Gastrocnemius medialis (tissue), 4 donors: Measurements from ENCODE around the gene CNR1. TPM values are rescaled to one million over a fixed set of nuclear protein-coding genes. Genes with fewer than 3 reads are reported as not detected.

Experiments used
- ATAC-seq, 2 donors: fragments of 150-250 bp; one replicate each; pipeline ENCODE4 v1.9.1; 2016
- DNase-seq, 2 donors: peaks; one replicate each; pipeline ENCODE4 v3.0.0-alpha.2; 2019
- H3K27ac ChIP-seq, 4 donors: fragments of 200-600 bp; sonication (generic); 1 replicate in 1 of 4; 2 replicates in 3 of 4; pipeline ENCODE4 v1.5.1; 2016 to 2018; ENCODE audit warnings: mild to moderate bottlenecking in 2 of 4, moderate library complexity in 1 of 4
- H3K27me3 ChIP-seq, 3 donors: fragments of 200-600 bp; sonication (generic) in 2 of 3; 1 replicate in 1 of 3; 2 replicates in 2 of 3; pipeline versions ENCODE4 v1.5.1 to v1.6.0; 2016 to 2019; ENCODE audit warnings: mild to moderate bottlenecking in 1 of 3, moderate library complexity in 1 of 3
- H3K36me3 ChIP-seq, 2 donors: fragments of 200-600 bp; sonication (generic) in 1 of 2; one replicate each; pipeline ENCODE4 v1.5.1; 2017 to 2018
- H3K4me1 ChIP-seq, 2 donors: fragments of 200-600 bp; sonication (generic) in 1 of 2; one replicate each; pipeline ENCODE4 v1.5.1; 2016 to 2017; ENCODE audit warnings: mild to moderate bottlenecking in 2 of 2
- H3K4me3 ChIP-seq, 4 donors: fragments of 200-600 bp; sonication (generic) in 3 of 4; 1 replicate in 1 of 4; 2 replicates in 3 of 4; pipeline ENCODE4 v1.5.1; 2016 to 2019; ENCODE audit warnings: mild to moderate bottlenecking in 2 of 4
- H3K9me3 ChIP-seq, 3 donors: fragments of 200-600 bp; sonication (generic) in 2 of 3; 1 replicate in 1 of 3; 2 replicates in 2 of 3; pipeline ENCODE4 v1.5.1; 2016 to 2019
- POLR2A ChIP-seq, 2 donors: fragments of 450-650 bp; IDR thresholded peaks; one replicate each; pipeline ENCODE4 v1.6.1; 2017; ENCODE audit warnings: antibody characterized with exemption in 2 of 2, mild to moderate bottlenecking in 2 of 2, moderate library complexity in 2 of 2
- in situ Hi-C, 4 donors: fragments of 200-750 bp; cut with MboI; loops; one replicate each; pipeline versions ENCODE4 v1.15.0 to v1.8.0; 2017; ENCODE audit warnings: low sequenced_read_pairs in 4 of 4
- intact Hi-C: fragments of 100-400 bp; cut with DNase I; formaldehyde crosslinking; loops from one replicate; pipeline ENCODE4 v1.15.1; 2023; ENCODE audit warnings: low total_unique reads
- total RNA-seq, 4 donors: library from RNA; depleted of rRNA; stranded (reverse); fragments of >200 nt; gene quantifications; one replicate each; pipeline versions ENCODE4 v1.1.0 to v1.2.3, GENCODE V29; 2016
- TF ChIP-seq, protein P1 (sequence below), 5 experiments: fragments of 450-650 bp in 3 of 5; fragments of 200-600 bp in 2 of 5; sonication (generic) in 2 of 5; IDR thresholded peaks in 4 of 5; conservative IDR thresholded peaks in 1 of 5; 1 replicate in 4 of 5; 2 replicates in 1 of 5; pipeline ENCODE4 v1.5.1; 2016 to 2019; ENCODE audit warnings: antibody characterized with exemption in 5 of 5, mild to moderate bottlenecking in 3 of 5, moderate library complexity in 3 of 5

Gene CNR1
- total RNA-seq, 4 donors from 2014 or later: 4.9 to 9.4 (median 5.9) TPM

DNA sequence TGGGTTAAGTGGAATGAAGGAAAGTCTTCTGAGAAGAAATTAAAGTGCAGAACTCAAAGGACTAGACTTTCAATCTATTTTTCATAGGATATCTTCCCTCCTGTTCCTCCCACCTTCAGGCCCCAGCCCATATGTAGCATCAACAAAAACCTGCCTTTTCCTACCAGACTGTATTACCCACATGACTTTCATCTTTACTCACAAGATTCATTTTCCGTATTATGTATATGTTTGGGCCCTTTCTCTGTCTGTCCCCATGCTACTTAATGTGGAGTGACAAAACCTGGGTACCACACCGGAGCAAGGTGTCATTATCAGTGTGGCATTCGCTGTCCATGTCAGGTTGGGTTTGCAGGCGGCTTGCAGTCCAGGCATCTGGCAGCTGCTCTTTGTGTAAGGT is 18.8 kb upstream of the CNR1 start:
- no peak for DNase-seq
- Histone ChIP-seq H3K4me1 (no peaks in the 10 kb centered on the region), H3K27me3 (no peaks in the 10 kb centered on the region), H3K27ac (no peak overlapping the region), H3K9me3 (no peaks in the 10 kb centered on the region), H3K36me3 (no peaks in the 10 kb centered on the region), H3K4me3 (no peak overlapping the region)
- TF ChIP-seq POLR2A (IDR thresholded peaks at IDR 0.05): no peak
- TF ChIP-seq, protein P1, sequence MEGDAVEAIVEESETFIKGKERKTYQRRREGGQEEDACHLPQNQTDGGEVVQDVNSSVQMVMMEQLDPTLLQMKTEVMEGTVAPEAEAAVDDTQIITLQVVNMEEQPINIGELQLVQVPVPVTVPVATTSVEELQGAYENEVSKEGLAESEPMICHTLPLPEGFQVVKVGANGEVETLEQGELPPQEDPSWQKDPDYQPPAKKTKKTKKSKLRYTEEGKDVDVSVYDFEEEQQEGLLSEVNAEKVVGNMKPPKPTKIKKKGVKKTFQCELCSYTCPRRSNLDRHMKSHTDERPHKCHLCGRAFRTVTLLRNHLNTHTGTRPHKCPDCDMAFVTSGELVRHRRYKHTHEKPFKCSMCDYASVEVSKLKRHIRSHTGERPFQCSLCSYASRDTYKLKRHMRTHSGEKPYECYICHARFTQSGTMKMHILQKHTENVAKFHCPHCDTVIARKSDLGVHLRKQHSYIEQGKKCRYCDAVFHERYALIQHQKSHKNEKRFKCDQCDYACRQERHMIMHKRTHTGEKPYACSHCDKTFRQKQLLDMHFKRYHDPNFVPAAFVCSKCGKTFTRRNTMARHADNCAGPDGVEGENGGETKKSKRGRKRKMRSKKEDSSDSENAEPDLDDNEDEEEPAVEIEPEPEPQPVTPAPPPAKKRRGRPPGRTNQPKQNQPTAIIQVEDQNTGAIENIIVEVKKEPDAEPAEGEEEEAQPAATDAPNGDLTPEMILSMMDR (IDR thresholded peaks at IDR 0.05 in 4 of 5, conservative IDR thresholded peaks at IDR 0.05 in 1 of 5): no peak
- in situ Hi-C loops (no loop called here), intact Hi-C loops (no loop called here)
- ATAC-seq: no peak

GRCh38 chr6:88183471-88183870 is 17.3 kb upstream of the CNR1 start:
- no peaks in the 10 kb centered on the region for H3K4me1 ChIP-seq
- in situ Hi-C loops: no loop called here
- H3K27me3 ChIP-seq: no peaks in the 10 kb centered on the region
- no peak for ATAC-seq
- no peak overlapping the region for H3K4me3 ChIP-seq
- H3K27ac ChIP-seq: no peak overlapping the region
- H3K36me3 ChIP-seq: no peaks in the 10 kb centered on the region
- TF ChIP-seq POLR2A (IDR thresholded peaks at IDR 0.05): no peak
- TF ChIP-seq, protein P1 (IDR thresholded peaks at IDR 0.05 in 4 of 5, conservative IDR thresholded peaks at IDR 0.05 in 1 of 5): no peak
- intact Hi-C loops: no loop called here
- no peak for DNase-seq
- no peaks in the 10 kb centered on the region for H3K9me3 ChIP-seq

DNA sequence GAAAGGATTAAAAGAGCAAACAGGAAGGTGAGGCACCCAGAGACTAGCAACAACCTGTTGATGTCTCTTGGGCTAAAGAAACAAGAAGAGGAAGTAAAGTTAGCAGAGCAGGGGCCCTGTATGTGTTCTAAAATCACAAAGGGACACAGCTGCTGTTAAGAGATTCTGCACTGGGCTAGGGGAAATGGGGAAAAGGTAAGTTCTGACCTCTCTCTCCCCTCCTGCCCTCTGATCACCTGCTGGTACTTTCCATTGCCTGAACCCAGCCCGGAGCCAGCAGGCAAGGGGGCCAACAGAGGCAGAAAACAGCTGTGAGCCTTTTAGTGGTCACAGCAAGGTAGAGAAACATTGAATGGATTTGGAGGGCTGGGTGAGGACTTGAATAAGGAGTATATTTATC is 13.5 kb upstream of the CNR1 start:
- in situ Hi-C loops (no loop called here), intact Hi-C loops (no loop called here)
- no peak for TF ChIP-seq POLR2A (IDR thresholded peaks at IDR 0.05)
- TF ChIP-seq, protein P1 (IDR thresholded peaks at IDR 0.05 in 4 of 5, conservative IDR thresholded peaks at IDR 0.05 in 1 of 5): no peak
- H3K9me3 ChIP-seq: no peaks in the 10 kb centered on the region
- H3K27me3 ChIP-seq: no peaks in the 10 kb centered on the region
- no peak overlapping the region for H3K4me3 ChIP-seq
- ATAC-seq (no peak), DNase-seq (no peak)
- no peaks in the 10 kb centered on the region for H3K4me1 ChIP-seq
- H3K36me3 ChIP-seq: no peaks in the 10 kb centered on the region
- H3K27ac ChIP-seq: no peak overlapping the region

- intact Hi-C loops (no loop called here), in situ Hi-C loops (no loop called here)
- ATAC-seq (no peak), DNase-seq (no peak)
- Histone ChIP-seq H3K9me3 (no peaks in the 10 kb centered on the region), H3K4me3 (no peak overlapping the region), H3K4me1 (no peaks in the 10 kb centered on the region), H3K27ac (no peak overlapping the region), H3K27me3 (no peaks in the 10 kb centered on the region), H3K36me3 (no peaks in the 10 kb centered on the region)
- no peak for TF ChIP-seq POLR2A (IDR thresholded peaks at IDR 0.05)
- TF ChIP-seq, protein P1 (IDR thresholded peaks at IDR 0.05 in 4 of 5, conservative IDR thresholded peaks at IDR 0.05 in 1 of 5): no peak
Measured at GRCh38 chr6:88177961-88178464, 11.9 kb upstream of the CNR1 start.

DNA sequence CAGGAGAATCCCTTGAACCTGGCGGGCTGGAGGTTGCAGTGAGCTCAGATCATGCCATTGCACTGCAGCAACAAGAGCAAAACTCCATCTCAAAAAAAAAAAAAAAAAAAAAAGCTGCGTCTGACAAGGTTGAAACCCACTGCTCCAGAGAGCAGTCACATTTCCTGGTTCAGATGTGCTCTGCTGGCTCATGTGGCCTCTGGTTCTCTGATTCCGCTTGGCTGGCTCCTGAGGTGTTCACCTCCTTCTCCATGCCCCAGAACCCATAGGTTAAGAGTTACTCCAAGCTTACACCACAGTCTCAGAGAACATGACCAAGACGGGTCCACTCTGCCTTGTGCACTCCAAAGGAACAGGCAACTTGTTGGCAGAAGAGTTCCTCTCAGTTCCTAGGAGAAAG is 8.8 kb upstream of the CNR1 start:
- Histone ChIP-seq H3K4me3 (no peak overlapping the region), H3K9me3 (no peaks in the 10 kb centered on the region), H3K36me3 (no peaks in the 10 kb centered on the region), H3K4me1 (no peaks in the 10 kb centered on the region), H3K27me3 (peaks cover 0 to 4% (median 0%) of the 10 kb centered on the region in 3 donors), H3K27ac (no peak overlapping the region)
- in situ Hi-C loops: no loop called here
- ATAC-seq (no peak), DNase-seq (no peak)
- no peak for TF ChIP-seq POLR2A (IDR thresholded peaks at IDR 0.05)
- TF ChIP-seq, protein P1 (IDR thresholded peaks at IDR 0.05 in 4 of 5, conservative IDR thresholded peaks at IDR 0.05 in 1 of 5): no peak
- intact Hi-C loops: no loop called here
